ENCODE data around the gene ADAMTS15.

Gene ADAMTS15

GRCh38 chr11:130485983-130486382, 37.5 kb downstream of the ADAMTS15 start:
- DNase-seq: no peak

GRCh38 chr11:130486391-130486836, 38.0 kb downstream of the ADAMTS15 start:
- no peak for DNase-seq

GRCh38 chr11:130486987-130487923, 38.8 kb downstream of the ADAMTS15 start:
- DNase-seq: no peak

GRCh38 chr11:130487924-130488815, 39.7 kb downstream of the ADAMTS15 start:
- no peak for DNase-seq

GRCh38 chr11:130488848-130489584, 40.6 kb downstream of the ADAMTS15 start:
- DNase-seq: no peak

GRCh38 chr11:130489716-130490115, 41.3 kb downstream of the ADAMTS15 start:
- DNase-seq: no peak

GRCh38 chr11:130490682-130491449, 42.4 kb downstream of the ADAMTS15 start:
- no peak for DNase-seq

- DNase-seq: no peak
These were observed 49.7 kb downstream of the ADAMTS15 start for GRCh38 chr11:130498181-130498580.

- no peak for DNase-seq
These were observed 51.4 kb downstream of the ADAMTS15 start for GRCh38 chr11:130499828-130500227.

GRCh38 chr11:130504317-130504716, 55.9 kb downstream of the ADAMTS15 start:
- no peak for DNase-seq

- no peak for DNase-seq
These were observed 60.5 kb downstream of the ADAMTS15 start for GRCh38 chr11:130508913-130509312.

GRCh38 chr11:130509942-130510341, 61.5 kb downstream of the ADAMTS15 start:
- DNase-seq: no peak

- DNase-seq: no peak
These were observed 62.1 kb downstream of the ADAMTS15 start for GRCh38 chr11:130510407-130511006.

- DNase-seq: no peak
These were observed 63.3 kb downstream of the ADAMTS15 start for GRCh38 chr11:130511765-130512164.

- no peak for DNase-seq
These were observed 64.2 kb downstream of the ADAMTS15 start for GRCh38 chr11:130512662-130513061.

GRCh38 chr11:130513132-130513531, 64.7 kb downstream of the ADAMTS15 start:
- no peak for DNase-seq

GRCh38 chr11:130514316-130514715, 65.9 kb downstream of the ADAMTS15 start:
- DNase-seq: no peak

GRCh38 chr11:130514851-130515250, 66.4 kb downstream of the ADAMTS15 start:
- no peak for DNase-seq

GRCh38 chr11:130515829-130516553, 67.5 kb downstream of the ADAMTS15 start:
- no peak for DNase-seq

- no peak for DNase-seq
These were observed 68.4 kb downstream of the ADAMTS15 start for GRCh38 chr11:130516554-130517505.

Data from activated CD4-positive, alpha-beta T cell treated with anti-CD3 and anti-CD28 coated beads, Interleukin-2, Interleukin-6, amounts not matched to agents 100 ng/mL and 50 ng/mL, durations not matched to agents 16 hours and 8 hours (primary cell).